K562 (cell line): ENCODE data around the gene SLC16A4. TPM values are rescaled to one million over a fixed set of nuclear protein-coding genes. Genes with fewer than 3 reads are reported as not detected.

Experiments
- CHCHD3 ChIP-seq: fragments of 250-450 bp; sonication (Bioruptor Pico); IDR thresholded peaks from 2 replicates; pipeline ENCODE4 v2.1.2; 2022; ENCODE audit warnings: mild to moderate bottlenecking
- EHMT2 ChIP-seq: fragments of 450-650 bp; IDR thresholded peaks from 2 replicates; pipeline ENCODE4 v1.6.1; 2018; ENCODE audit warnings: antibody characterized with exemption
- HDGF ChIP-seq: fragments of 450-650 bp; IDR thresholded peaks from 2 replicates; pipeline ENCODE4 v1.6.1; 2016
- NCOR1 ChIP-seq: fragments of 450-650 bp; IDR thresholded peaks from 2 replicates; pipeline ENCODE4 v1.6.1; 2016; ENCODE audit warnings: mild to moderate bottlenecking, moderate library complexity
- RFX1 ChIP-seq: fragments of 450-650 bp; IDR thresholded peaks from 2 replicates; pipeline ENCODE4 v1.6.1; 2016; ENCODE audit warnings: mild to moderate bottlenecking, moderate library complexity
- SMARCB1 ChIP-seq: IDR thresholded peaks from 2 replicates; pipeline ENCODE4 v1.6.1; 2011; ENCODE audit warnings: improper control_type of control experiment, low read depth; ENCODE audit not compliant: insufficient read length
- ZNF324 ChIP-seq: fragments of 250-450 bp; sonication (Bioruptor Pico); IDR thresholded peaks from 2 replicates; pipeline ENCODE4 v1.4.0; 2020; ENCODE audit warnings: mild to moderate bottlenecking
- polyA plus RNA-seq, 8 experiments: library from polyadenylated mRNA; depleted of rRNA in 4 of 8; stranded (reverse) in 5 of 8; unstranded in 3 of 8; fragments of >200 nt; fragmentation: Nextera tagmentation in 2 of 8; fragmentation: Illumina TruSeq in 1 of 8; extraction: Ambion mirVana in 2 of 8; extraction: Trizol in 1 of 8; gene quantifications; 2 replicates each; pipeline versions ENCODE4 v1.2.1 to v1.2.3, GENCODE V29; 2011 to 2014; ENCODE audit warnings: inconsistent platforms in 1 of 8, missing spikeins in 1 of 8
- total RNA-seq, 7 experiments: library from RNA; depleted of rRNA in 6 of 7; stranded (reverse); fragments of >200 nt in 6 of 7; fragmentation: Illumina TruSeq in 2 of 7; extraction: Trizol in 2 of 7; gene quantifications; 2 replicates each; pipeline versions ENCODE4 v1.2.1 to v1.2.3, GENCODE V29; 2011 to 2021; ENCODE audit warnings: low replicate concordance in 1 of 7
- TF ChIP-seq, protein P1 (sequence below): fragments of 250-450 bp; sonication (Bioruptor Pico); IDR thresholded peaks from 2 replicates; pipeline ENCODE4 v1.5.0; 2021
- TF ChIP-seq, protein P2 (sequence below): fragments of 200-600 bp; sonication (generic); IDR thresholded peaks from one replicate; pipeline ENCODE4 v1.6.1; 2012; ENCODE audit warnings: mild to moderate bottlenecking, low read depth, low read length, inconsistent platforms
- TF ChIP-seq, protein P3 (sequence below): sonication (generic); formaldehyde crosslinking; IDR thresholded peaks from 2 replicates; pipeline ENCODE4 v1.8.1; 2023; ENCODE audit warnings: mild to moderate bottlenecking, missing genetic modification reagents, moderate library complexity
- TF ChIP-seq, protein P4 (sequence below): fragments of 150-350 bp; conservative IDR thresholded peaks from 2 replicates; pipeline ENCODE4 v1.6.1; 2014; ENCODE audit warnings: low read length

SLC16A4 gene
- total and polyA plus RNA-seq, 9 of the 15 experiments (the other 6 are each of a cell fraction or from before 2014, with no cell fraction given) = 0.04 to 0.31 (median 0.18) TPM; not detected in 1

DNA sequence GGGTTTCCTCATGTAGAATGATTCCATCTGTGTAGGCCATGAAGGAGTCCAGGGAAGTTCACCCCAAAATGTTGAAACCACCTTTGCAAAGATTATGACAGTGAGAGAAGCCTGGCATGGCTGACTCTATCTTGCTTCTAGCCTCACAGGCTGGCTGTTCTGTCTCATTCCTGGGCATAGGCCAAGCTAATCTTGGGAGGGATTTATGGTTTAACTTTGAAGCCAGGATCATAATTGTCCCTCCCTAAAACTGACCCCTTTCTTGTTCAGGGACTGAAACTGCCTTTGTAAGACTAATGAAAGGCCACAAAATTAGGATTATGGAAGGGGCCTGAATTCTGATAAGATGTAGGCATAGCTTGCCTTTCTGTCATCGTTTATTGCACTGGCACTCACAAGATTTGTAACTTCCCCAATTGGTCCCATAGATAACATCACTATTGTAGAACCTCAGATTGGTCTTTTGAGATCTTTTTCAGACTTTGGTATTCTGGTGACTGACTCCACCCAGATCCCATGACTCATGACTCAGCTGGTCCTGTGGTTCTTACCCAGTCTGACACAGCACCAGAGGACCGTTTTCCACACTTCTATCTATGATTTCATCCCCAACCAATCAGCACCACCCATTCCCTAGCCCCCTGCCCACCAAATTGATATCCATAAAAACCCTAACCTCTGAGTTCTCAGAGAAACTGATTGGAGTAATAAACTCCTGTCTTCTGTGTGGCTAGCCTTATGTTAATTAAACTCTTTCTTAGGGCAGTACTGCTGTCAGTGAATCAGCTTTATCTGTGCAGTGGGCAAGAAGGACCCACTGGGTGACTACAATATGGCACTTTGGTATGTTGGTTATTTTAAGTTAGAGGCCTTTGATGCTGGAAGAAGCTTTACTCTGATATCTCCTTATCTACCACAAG is 30.3 kb upstream of the SLC16A4 start (continued):
- TF ChIP-seq, protein P1, sequence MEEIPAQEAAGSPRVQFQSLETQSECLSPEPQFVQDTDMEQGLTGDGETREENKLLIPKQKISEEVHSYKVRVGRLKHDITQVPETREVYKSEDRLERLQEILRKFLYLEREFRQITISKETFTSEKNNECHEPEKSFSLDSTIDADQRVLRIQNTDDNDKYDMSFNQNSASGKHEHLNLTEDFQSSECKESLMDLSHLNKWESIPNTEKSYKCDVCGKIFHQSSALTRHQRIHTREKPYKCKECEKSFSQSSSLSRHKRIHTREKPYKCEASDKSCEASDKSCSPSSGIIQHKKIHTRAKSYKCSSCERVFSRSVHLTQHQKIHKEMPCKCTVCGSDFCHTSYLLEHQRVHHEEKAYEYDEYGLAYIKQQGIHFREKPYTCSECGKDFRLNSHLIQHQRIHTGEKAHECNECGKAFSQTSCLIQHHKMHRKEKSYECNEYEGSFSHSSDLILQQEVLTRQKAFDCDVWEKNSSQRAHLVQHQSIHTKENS (CRISPR knock-in tag) = no peak
- TF ChIP-seq ZNF324 (CRISPR knock-in tag) = no peak
- no peak for TF ChIP-seq CHCHD3 (CRISPR knock-in tag)
- no peak for TF ChIP-seq EHMT2
- TF ChIP-seq SMARCB1 = no peak
- TF ChIP-seq RFX1 = no peak
- TF ChIP-seq HDGF = no peak
- TF ChIP-seq, protein P2, sequence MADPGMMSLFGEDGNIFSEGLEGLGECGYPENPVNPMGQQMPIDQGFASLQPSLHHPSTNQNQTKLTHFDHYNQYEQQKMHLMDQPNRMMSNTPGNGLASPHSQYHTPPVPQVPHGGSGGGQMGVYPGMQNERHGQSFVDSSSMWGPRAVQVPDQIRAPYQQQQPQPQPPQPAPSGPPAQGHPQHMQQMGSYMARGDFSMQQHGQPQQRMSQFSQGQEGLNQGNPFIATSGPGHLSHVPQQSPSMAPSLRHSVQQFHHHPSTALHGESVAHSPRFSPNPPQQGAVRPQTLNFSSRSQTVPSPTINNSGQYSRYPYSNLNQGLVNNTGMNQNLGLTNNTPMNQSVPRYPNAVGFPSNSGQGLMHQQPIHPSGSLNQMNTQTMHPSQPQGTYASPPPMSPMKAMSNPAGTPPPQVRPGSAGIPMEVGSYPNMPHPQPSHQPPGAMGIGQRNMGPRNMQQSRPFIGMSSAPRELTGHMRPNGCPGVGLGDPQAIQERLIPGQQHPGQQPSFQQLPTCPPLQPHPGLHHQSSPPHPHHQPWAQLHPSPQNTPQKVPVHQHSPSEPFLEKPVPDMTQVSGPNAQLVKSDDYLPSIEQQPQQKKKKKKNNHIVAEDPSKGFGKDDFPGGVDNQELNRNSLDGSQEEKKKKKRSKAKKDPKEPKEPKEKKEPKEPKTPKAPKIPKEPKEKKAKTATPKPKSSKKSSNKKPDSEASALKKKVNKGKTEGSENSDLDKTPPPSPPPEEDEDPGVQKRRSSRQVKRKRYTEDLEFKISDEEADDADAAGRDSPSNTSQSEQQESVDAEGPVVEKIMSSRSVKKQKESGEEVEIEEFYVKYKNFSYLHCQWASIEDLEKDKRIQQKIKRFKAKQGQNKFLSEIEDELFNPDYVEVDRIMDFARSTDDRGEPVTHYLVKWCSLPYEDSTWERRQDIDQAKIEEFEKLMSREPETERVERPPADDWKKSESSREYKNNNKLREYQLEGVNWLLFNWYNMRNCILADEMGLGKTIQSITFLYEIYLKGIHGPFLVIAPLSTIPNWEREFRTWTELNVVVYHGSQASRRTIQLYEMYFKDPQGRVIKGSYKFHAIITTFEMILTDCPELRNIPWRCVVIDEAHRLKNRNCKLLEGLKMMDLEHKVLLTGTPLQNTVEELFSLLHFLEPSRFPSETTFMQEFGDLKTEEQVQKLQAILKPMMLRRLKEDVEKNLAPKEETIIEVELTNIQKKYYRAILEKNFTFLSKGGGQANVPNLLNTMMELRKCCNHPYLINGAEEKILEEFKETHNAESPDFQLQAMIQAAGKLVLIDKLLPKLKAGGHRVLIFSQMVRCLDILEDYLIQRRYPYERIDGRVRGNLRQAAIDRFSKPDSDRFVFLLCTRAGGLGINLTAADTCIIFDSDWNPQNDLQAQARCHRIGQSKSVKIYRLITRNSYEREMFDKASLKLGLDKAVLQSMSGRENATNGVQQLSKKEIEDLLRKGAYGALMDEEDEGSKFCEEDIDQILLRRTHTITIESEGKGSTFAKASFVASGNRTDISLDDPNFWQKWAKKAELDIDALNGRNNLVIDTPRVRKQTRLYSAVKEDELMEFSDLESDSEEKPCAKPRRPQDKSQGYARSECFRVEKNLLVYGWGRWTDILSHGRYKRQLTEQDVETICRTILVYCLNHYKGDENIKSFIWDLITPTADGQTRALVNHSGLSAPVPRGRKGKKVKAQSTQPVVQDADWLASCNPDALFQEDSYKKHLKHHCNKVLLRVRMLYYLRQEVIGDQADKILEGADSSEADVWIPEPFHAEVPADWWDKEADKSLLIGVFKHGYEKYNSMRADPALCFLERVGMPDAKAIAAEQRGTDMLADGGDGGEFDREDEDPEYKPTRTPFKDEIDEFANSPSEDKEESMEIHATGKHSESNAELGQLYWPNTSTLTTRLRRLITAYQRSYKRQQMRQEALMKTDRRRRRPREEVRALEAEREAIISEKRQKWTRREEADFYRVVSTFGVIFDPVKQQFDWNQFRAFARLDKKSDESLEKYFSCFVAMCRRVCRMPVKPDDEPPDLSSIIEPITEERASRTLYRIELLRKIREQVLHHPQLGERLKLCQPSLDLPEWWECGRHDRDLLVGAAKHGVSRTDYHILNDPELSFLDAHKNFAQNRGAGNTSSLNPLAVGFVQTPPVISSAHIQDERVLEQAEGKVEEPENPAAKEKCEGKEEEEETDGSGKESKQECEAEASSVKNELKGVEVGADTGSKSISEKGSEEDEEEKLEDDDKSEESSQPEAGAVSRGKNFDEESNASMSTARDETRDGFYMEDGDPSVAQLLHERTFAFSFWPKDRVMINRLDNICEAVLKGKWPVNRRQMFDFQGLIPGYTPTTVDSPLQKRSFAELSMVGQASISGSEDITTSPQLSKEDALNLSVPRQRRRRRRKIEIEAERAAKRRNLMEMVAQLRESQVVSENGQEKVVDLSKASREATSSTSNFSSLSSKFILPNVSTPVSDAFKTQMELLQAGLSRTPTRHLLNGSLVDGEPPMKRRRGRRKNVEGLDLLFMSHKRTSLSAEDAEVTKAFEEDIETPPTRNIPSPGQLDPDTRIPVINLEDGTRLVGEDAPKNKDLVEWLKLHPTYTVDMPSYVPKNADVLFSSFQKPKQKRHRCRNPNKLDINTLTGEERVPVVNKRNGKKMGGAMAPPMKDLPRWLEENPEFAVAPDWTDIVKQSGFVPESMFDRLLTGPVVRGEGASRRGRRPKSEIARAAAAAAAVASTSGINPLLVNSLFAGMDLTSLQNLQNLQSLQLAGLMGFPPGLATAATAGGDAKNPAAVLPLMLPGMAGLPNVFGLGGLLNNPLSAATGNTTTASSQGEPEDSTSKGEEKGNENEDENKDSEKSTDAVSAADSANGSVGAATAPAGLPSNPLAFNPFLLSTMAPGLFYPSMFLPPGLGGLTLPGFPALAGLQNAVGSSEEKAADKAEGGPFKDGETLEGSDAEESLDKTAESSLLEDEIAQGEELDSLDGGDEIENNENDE = no peak
- TF ChIP-seq, protein P3, sequence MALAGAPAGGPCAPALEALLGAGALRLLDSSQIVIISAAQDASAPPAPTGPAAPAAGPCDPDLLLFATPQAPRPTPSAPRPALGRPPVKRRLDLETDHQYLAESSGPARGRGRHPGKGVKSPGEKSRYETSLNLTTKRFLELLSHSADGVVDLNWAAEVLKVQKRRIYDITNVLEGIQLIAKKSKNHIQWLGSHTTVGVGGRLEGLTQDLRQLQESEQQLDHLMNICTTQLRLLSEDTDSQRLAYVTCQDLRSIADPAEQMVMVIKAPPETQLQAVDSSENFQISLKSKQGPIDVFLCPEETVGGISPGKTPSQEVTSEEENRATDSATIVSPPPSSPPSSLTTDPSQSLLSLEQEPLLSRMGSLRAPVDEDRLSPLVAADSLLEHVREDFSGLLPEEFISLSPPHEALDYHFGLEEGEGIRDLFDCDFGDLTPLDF (CRISPR knock-in tag) = no peak
- TF ChIP-seq, protein P4, sequence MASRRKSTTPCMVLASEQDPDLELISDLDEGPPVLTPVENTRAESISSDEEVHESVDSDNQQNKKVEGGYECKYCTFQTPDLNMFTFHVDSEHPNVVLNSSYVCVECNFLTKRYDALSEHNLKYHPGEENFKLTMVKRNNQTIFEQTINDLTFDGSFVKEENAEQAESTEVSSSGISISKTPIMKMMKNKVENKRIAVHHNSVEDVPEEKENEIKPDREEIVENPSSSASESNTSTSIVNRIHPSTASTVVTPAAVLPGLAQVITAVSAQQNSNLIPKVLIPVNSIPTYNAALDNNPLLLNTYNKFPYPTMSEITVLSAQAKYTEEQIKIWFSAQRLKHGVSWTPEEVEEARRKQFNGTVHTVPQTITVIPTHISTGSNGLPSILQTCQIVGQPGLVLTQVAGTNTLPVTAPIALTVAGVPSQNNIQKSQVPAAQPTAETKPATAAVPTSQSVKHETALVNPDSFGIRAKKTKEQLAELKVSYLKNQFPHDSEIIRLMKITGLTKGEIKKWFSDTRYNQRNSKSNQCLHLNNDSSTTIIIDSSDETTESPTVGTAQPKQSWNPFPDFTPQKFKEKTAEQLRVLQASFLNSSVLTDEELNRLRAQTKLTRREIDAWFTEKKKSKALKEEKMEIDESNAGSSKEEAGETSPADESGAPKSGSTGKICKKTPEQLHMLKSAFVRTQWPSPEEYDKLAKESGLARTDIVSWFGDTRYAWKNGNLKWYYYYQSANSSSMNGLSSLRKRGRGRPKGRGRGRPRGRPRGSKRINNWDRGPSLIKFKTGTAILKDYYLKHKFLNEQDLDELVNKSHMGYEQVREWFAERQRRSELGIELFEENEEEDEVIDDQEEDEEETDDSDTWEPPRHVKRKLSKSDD = no peak
- no peak for TF ChIP-seq NCOR1
